ENCODE measurements around the gene KBTBD8. TPM values are rescaled to one million over a fixed set of nuclear protein-coding genes. Genes with fewer than 3 reads are reported as not detected.

The KBTBD8 gene
- total and polyA plus RNA-seq, 9 of the 15 experiments (the other 6 are each of a cell fraction or from before 2014, with no cell fraction given) = 2.7 to 9.1 (median 5.6) TPM

- TF ChIP-seq CC2D1A (IDR thresholded peaks at IDR 0.05) = no peak
- TF ChIP-seq IRF9 (tag; IDR thresholded peaks at IDR 0.05) = no peak
- TF ChIP-seq TAL1 (IDR thresholded peaks at IDR 0.05) = no peak
- TF ChIP-seq SMARCA4 (IDR thresholded peaks at IDR 0.05) = no peak
- no peak for TF ChIP-seq SUPT5H (IDR thresholded peaks at IDR 0.05)
- TF ChIP-seq GABPB1 (CRISPR knock-in tag; IDR thresholded peaks at IDR 0.05) = no peak
- peak; percentile 37; the same call in 1 of the 2 replicates for TF ChIP-seq RAD51 (IDR thresholded peaks at IDR 0.05; ENCODE audit: borderline replicate concordance, low read depth)
- TF ChIP-seq THRAP3 (IDR thresholded peaks at IDR 0.05; ENCODE audit: borderline replicate concordance) = no peak
- TF ChIP-seq MTF1 (CRISPR knock-in tag; IDR thresholded peaks at IDR 0.05; ENCODE audit: borderline replicate concordance) = no peak
- TF ChIP-seq ZBTB11 (CRISPR knock-in tag; IDR thresholded peaks at IDR 0.05) = peak in 1 of 3 experiments; percentile 58; a peak in 2 of 6 replicates
- TF ChIP-seq CREB1 (IDR thresholded peaks at IDR 0.05) = no peak
- TF ChIP-seq CREB1 (CRISPR knock-in tag; IDR thresholded peaks at IDR 0.05) = no peak
- no peak for TF ChIP-seq ELK1 (CRISPR knock-in tag; IDR thresholded peaks at IDR 0.05)
- TF ChIP-seq EZH2 (IDR thresholded peaks at IDR 0.05; ENCODE audit: borderline replicate concordance, low read depth, low read length) = no peak
- no peak for TF ChIP-seq MED1 (CRISPR knock-in tag; IDR thresholded peaks at IDR 0.05; ENCODE audit: borderline replicate concordance)
- TF ChIP-seq HMG20B (CRISPR knock-in tag; IDR thresholded peaks at IDR 0.05) = no peak
- TF ChIP-seq CGGBP1 (CRISPR knock-in tag; IDR thresholded peaks at IDR 0.05) = no peak
- TF ChIP-seq HMBOX1 (IDR thresholded peaks at IDR 0.05) = peak; percentile 60; the same call in 1 of the 2 replicates
- no peak for TF ChIP-seq SOX6 (IDR thresholded peaks at IDR 0.05)
- no peak for TF ChIP-seq ZNF232 (CRISPR knock-in tag; IDR thresholded peaks at IDR 0.05)
These were observed 20.1 kb downstream of the KBTBD8 start (continued) for GRCh38 chr3:67018105-67018788.
